Measurements from ENCODE around the gene GALNT13. TPM values are rescaled to one million over a fixed set of nuclear protein-coding genes. Genes with fewer than 3 reads are reported as not detected.
A peak's percentile ranks its signal among the peaks of the same experiment; 100 is the strongest.

GALNT13 gene
- total and polyA plus RNA-seq, 3 experiments from 2014 or later = not detected

DNA sequence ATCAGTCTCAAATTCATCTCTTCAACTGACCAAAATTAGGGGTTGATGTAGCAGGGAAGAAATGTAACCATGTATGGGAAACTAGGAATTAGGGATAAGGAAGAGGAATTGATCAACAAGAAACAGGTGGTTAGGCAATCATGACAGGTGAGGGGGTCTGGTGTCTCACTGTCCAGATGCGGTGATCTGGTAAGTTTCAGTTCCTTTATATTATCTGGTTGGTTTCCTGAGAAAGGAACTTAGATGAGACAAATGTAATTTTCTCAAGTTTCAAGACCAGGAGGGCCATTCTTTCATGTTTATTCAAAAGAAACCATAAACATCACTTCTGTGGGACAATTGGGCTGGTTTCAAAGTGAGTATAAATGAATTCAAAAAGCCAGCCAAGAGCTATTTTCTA, 520.5 kb downstream of the GALNT13 start:
- Mint-ChIP-seq H3K9me3 (peaks cover 4 to 13% (median 7%) of the 10 kb centered on the region in 5 donors), H3K36me3 (no peaks in the 10 kb centered on the region), H3K27me3 (no peaks in the 10 kb centered on the region), H3K4me1 (no peaks in the 10 kb centered on the region), H3K27ac (no peak overlapping the region), H3K4me3 (no peak overlapping the region)
- Histone ChIP-seq H3K27ac (ENCODE audit: low read depth, low read length) (no peak overlapping the region), H3K27me3 (ENCODE audit: insufficient read depth, low read length, poor library complexity, severe bottlenecking) (no peaks in the 10 kb centered on the region), H3K4me1 (ENCODE audit: insufficient read depth, low read length) (no peaks in the 10 kb centered on the region), H3K9me3 (ENCODE audit: low read length) (no peaks in the 10 kb centered on the region), H3K4me3 (ENCODE audit: low read length) (no peak overlapping the region), H3K36me3 (ENCODE audit: insufficient read depth, low read length) (no peaks in the 10 kb centered on the region)
- ChIA-PET POLR2A (no interaction called here), CTCF (no interaction called here)
- DNase-seq = no peak

DNA sequence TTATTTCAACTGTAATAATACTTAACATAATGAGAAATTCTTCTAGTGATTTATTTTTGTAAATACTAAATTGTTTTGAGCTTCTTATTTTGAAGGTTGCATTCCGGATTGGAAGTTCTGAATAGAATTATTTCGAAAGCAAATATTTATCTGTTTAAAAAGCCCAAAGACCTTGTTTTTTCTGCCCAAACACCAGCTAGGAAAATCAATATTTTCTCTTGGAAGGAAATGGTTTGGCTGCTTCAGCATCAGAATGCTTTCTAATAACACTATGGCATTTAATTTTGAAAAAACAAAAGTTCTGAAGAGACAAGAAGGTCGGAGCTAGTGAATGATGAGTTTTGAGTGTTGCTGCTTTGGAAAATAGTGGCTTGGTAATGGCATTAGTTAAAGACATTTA, 522.9 kb downstream of the GALNT13 start:
- H3K4me3 Mint-ChIP-seq = no peak overlapping the region
- no peak overlapping the region for H3K27ac ChIP-seq (ENCODE audit: low read depth, low read length)
- H3K4me3 ChIP-seq (ENCODE audit: low read length) = no peak overlapping the region
- CTCF ChIA-PET = no interaction called here
- peaks cover 2 to 15% (median 5%) of the 10 kb centered on the region in 5 donors for H3K9me3 Mint-ChIP-seq
- H3K36me3 Mint-ChIP-seq = no peaks in the 10 kb centered on the region
- H3K27me3 ChIP-seq (ENCODE audit: insufficient read depth, low read length, poor library complexity, severe bottlenecking) = no peaks in the 10 kb centered on the region
- H3K27ac Mint-ChIP-seq = no peak overlapping the region
- H3K4me1 Mint-ChIP-seq = no peaks in the 10 kb centered on the region
- POLR2A ChIA-PET = no interaction called here
- DNase-seq = no peak
- H3K9me3 ChIP-seq (ENCODE audit: low read length) = no peaks in the 10 kb centered on the region
- H3K27me3 Mint-ChIP-seq = no peaks in the 10 kb centered on the region
- no peaks in the 10 kb centered on the region for H3K36me3 ChIP-seq (ENCODE audit: insufficient read depth, low read length)
- H3K4me1 ChIP-seq (ENCODE audit: insufficient read depth, low read length) = no peaks in the 10 kb centered on the region

DNA sequence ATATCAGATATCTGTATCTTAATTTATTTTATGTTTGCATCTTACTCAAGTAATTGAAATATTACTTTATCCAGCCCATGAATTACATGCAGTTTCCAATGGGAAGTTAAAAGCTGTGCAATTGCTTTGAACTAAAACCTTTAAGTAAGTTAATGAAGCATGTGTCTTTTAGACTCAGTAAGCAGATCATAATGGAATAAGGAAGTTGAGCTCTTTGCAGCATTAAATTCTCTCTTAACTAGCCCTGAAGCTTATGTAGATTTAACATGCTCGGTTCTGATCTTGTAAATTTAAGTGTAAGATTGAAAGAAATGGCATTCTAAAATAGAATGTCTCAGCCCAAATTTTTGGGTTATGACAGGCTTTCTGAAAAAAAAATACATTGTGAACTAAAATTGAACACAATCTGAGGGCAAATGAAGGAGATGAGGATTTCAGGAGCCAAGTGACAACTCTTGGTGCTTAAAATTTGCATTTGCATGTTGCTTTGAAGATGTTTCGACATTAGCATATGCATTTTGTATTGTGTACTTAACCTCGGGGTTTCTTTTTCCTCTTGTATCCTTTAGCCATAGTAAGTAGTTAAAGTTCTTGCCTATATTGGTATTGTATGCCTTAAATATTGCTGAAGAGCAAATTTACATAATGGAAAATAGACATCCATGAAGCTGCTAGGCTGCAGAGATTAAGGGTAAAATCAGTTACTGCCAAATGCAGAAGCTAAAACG, 529.0 kb downstream of the GALNT13 start:
- Mint-ChIP-seq H3K27me3 (peaks cover 0 to 2% of the 10 kb centered on the region in 2 donors), H3K27ac (no peak overlapping the region), H3K4me3 (no peak overlapping the region), H3K9me3 (peaks cover 2 to 20% (median 4%) of the 10 kb centered on the region in 5 donors), H3K4me1 (no peaks in the 10 kb centered on the region), H3K36me3 (no peaks in the 10 kb centered on the region)
- Histone ChIP-seq H3K27ac (ENCODE audit: low read depth, low read length) (no peak overlapping the region), H3K9me3 (ENCODE audit: low read length) (no peaks in the 10 kb centered on the region), H3K4me1 (ENCODE audit: insufficient read depth, low read length) (no peaks in the 10 kb centered on the region), H3K36me3 (ENCODE audit: insufficient read depth, low read length) (no peaks in the 10 kb centered on the region), H3K4me3 (ENCODE audit: low read length) (no peak overlapping the region), H3K27me3 (ENCODE audit: insufficient read depth, low read length, poor library complexity, severe bottlenecking) (no peaks in the 10 kb centered on the region)
- ChIA-PET POLR2A (no interaction called here), CTCF (no interaction called here)
- DNase-seq = no peak

DNA sequence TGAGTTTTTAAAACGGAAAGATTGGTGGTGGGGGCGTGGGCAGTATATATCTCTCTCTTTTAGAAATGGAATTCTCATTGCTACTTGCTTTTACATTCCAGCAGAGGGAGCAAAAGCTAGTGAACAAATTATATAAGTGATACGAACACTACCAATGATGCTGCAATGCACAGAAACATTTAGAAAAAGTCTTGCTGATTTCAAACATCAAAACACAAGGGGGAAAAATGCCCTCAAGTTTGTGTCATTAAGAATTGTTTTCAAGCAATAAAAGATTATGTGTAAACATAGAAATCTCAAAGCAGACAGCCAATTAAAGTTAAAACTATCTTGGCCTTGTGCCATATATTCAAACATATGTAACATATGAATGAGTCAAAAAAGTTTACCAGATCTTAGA, 530.5 kb downstream of the GALNT13 start:
- no peaks in the 10 kb centered on the region for H3K4me1 Mint-ChIP-seq
- H3K27me3 Mint-ChIP-seq = peaks cover 0 to 2% of the 10 kb centered on the region in 2 donors
- no peaks in the 10 kb centered on the region for H3K4me1 ChIP-seq (ENCODE audit: insufficient read depth, low read length)
- no peaks in the 10 kb centered on the region for H3K27me3 ChIP-seq (ENCODE audit: insufficient read depth, low read length, poor library complexity, severe bottlenecking)
- no peak overlapping the region for H3K27ac ChIP-seq (ENCODE audit: low read depth, low read length)
- H3K4me3 ChIP-seq (ENCODE audit: low read length) = no peak overlapping the region
- no peaks in the 10 kb centered on the region for H3K9me3 ChIP-seq (ENCODE audit: low read length)
- ChIA-PET CTCF (no interaction called here), POLR2A (no interaction called here)
- peak in 1 of 5 donors; percentile 1 for DNase-seq
- H3K36me3 Mint-ChIP-seq = no peaks in the 10 kb centered on the region
- H3K27ac Mint-ChIP-seq = no peak overlapping the region
- H3K36me3 ChIP-seq (ENCODE audit: insufficient read depth, low read length) = no peaks in the 10 kb centered on the region
- peaks cover 2 to 20% (median 4%) of the 10 kb centered on the region in 5 donors for H3K9me3 Mint-ChIP-seq
- no peak overlapping the region for H3K4me3 Mint-ChIP-seq

DNA sequence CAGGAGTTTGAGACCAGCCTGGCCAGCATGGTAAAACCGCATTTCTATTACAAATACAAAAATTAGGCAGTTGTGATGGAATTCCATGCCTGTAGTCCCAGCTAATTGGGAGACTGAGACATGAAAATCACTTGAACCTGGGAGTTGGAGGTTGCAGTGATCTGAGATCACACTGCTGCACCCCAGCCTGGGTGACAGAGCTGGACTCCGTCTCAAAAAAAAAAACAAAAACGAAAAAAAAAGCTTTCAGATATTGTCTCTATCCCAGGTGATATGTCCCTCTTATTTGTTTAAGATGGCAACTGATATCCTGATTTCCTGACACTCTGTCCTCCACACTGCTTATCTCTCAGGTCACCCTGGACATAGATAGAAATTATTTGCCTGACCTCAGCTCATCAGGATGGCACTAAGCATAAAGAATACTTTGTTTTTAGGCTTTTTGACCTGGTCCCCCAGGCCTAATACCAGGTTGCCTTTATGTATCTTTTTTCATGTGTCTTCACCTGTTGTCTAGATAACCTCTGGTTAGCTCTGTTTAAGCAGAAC, 531.6 kb downstream of the GALNT13 start:
- no peak for DNase-seq
- Histone ChIP-seq H3K27me3 (ENCODE audit: insufficient read depth, low read length, poor library complexity, severe bottlenecking) (no peaks in the 10 kb centered on the region), H3K36me3 (ENCODE audit: insufficient read depth, low read length) (no peaks in the 10 kb centered on the region), H3K9me3 (ENCODE audit: low read length) (no peaks in the 10 kb centered on the region), H3K4me1 (ENCODE audit: insufficient read depth, low read length) (no peaks in the 10 kb centered on the region), H3K4me3 (ENCODE audit: low read length) (no peak overlapping the region), H3K27ac (ENCODE audit: low read depth, low read length) (no peak overlapping the region)
- H3K27me3 Mint-ChIP-seq = peaks cover 0 to 2% of the 10 kb centered on the region in 2 donors
- no peaks in the 10 kb centered on the region for H3K4me1 Mint-ChIP-seq
- no peak overlapping the region for H3K4me3 Mint-ChIP-seq
- POLR2A ChIA-PET = no interaction called here
- H3K9me3 Mint-ChIP-seq = peaks cover 4 to 15% (median 7%) of the 10 kb centered on the region in 5 donors
- no peak overlapping the region for H3K27ac Mint-ChIP-seq
- CTCF ChIA-PET = interaction anchor here (0.6 kb wide), 1 partner anchor 14 kb away, joined by 4 read pairs; no protein-coding TSS in a partner anchor
- no peaks in the 10 kb centered on the region for H3K36me3 Mint-ChIP-seq

DNA sequence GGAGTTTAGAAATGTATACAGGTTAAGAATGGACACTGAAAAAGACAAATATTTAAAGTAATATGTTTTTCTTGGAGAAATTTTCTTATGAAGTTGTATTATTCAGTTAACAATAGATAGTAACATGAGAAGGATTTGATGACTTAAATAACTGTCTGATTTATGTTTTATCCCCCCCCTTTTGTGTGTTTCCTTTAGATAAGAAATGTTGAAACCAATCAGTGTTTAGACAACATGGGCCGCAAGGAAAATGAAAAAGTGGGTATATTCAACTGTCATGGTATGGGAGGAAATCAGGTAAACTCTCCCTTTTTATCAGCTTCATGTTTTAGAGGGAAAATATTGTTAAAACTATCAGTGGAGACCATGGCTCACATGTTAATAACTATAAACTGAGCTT, 537.1 kb downstream of the GALNT13 start:
- Mint-ChIP-seq H3K36me3 (no peaks in the 10 kb centered on the region), H3K27me3 (no peaks in the 10 kb centered on the region), H3K4me1 (no peaks in the 10 kb centered on the region), H3K4me3 (no peak overlapping the region), H3K9me3 (peaks cover 6 to 13% (median 10%) of the 10 kb centered on the region in 5 donors), H3K27ac (no peak overlapping the region)
- no peaks in the 10 kb centered on the region for H3K4me1 ChIP-seq (ENCODE audit: insufficient read depth, low read length)
- no peaks in the 10 kb centered on the region for H3K27me3 ChIP-seq (ENCODE audit: insufficient read depth, low read length, poor library complexity, severe bottlenecking)
- ChIA-PET POLR2A (no interaction called here), CTCF (no interaction called here)
- no peaks in the 10 kb centered on the region for H3K36me3 ChIP-seq (ENCODE audit: insufficient read depth, low read length)
- H3K9me3 ChIP-seq (ENCODE audit: low read length) = no peaks in the 10 kb centered on the region
- no peak overlapping the region for H3K4me3 ChIP-seq (ENCODE audit: low read length)
- H3K27ac ChIP-seq (ENCODE audit: low read depth, low read length) = no peak overlapping the region
- no peak for DNase-seq

DNA sequence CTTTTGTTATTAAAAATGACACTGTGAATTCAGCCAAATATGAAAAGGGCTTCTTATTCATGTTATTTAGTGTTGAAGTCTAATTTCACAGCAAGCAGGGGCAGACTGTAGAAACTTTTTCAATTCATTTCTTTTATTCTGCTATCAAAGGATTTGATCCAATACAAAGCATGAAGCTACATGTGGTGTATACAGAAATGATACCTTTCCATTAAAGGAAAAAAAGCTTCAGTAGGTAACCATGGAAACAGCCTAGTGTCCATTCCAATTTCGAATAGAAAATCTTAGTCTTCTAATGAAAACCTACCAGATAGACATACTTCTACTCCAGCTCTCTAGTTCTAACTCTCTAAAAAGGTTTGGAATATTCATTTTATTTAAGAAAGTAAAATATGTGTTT, 550.5 kb downstream of the GALNT13 start:
- POLR2A ChIA-PET = no interaction called here
- H3K9me3 ChIP-seq (ENCODE audit: low read length) = no peaks in the 10 kb centered on the region
- Mint-ChIP-seq H3K36me3 (no peaks in the 10 kb centered on the region), H3K27me3 (no peaks in the 10 kb centered on the region), H3K9me3 (peaks cover 0 to 22% (median 2%) of the 10 kb centered on the region in 5 donors), H3K4me1 (no peaks in the 10 kb centered on the region), H3K4me3 (no peak overlapping the region), H3K27ac (no peak overlapping the region)
- no peaks in the 10 kb centered on the region for H3K4me1 ChIP-seq (ENCODE audit: insufficient read depth, low read length)
- H3K27me3 ChIP-seq (ENCODE audit: insufficient read depth, low read length, poor library complexity, severe bottlenecking) = no peaks in the 10 kb centered on the region
- DNase-seq = no peak
- H3K27ac ChIP-seq (ENCODE audit: low read depth, low read length) = no peak overlapping the region
- H3K36me3 ChIP-seq (ENCODE audit: insufficient read depth, low read length) = no peaks in the 10 kb centered on the region
- no peak overlapping the region for H3K4me3 ChIP-seq (ENCODE audit: low read length)
- CTCF ChIA-PET = no interaction called here

DNA sequence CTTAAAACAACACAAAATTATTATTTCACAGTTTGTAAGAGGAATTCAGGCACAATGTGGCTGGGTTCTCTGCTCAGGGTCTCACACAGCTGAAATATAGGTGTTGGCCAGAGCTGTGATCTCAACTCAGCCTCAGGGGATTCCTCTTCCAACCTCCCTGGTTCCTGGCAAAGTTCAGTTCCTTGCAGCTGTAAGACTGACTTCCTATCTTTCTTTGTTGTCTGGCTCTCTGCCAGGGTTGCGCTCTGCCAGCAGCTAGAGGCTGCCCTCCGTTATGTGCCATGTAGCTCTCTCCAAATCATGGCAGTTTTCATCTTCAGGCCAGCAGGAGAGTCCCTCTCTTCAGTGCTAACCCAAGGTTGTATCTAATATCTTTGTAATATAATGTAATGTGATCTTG, 554.3 kb downstream of the GALNT13 start:
- no peak for DNase-seq
- POLR2A ChIA-PET = no interaction called here

More for the DNA sequence above, 554.3 kb downstream of the GALNT13 start:
- Mint-ChIP-seq H3K4me1 (no peaks in the 10 kb centered on the region), H3K27ac (no peak overlapping the region), H3K9me3 (peaks cover 0 to 19% (median 2%) of the 10 kb centered on the region in 5 donors), H3K4me3 (no peak overlapping the region), H3K36me3 (no peaks in the 10 kb centered on the region), H3K27me3 (no peaks in the 10 kb centered on the region)
- Histone ChIP-seq H3K4me1 (ENCODE audit: insufficient read depth, low read length) (no peaks in the 10 kb centered on the region), H3K9me3 (ENCODE audit: low read length) (no peaks in the 10 kb centered on the region), H3K4me3 (ENCODE audit: low read length) (no peak overlapping the region), H3K27ac (ENCODE audit: low read depth, low read length) (no peak overlapping the region), H3K36me3 (ENCODE audit: insufficient read depth, low read length) (no peaks in the 10 kb centered on the region), H3K27me3 (ENCODE audit: insufficient read depth, low read length, poor library complexity, severe bottlenecking) (no peaks in the 10 kb centered on the region)
- CTCF ChIA-PET = no interaction called here
